ENCODE measurements around the gene POLR1G.
A peak's percentile ranks its signal among the peaks of the same experiment; 100 is the strongest.

Gene POLR1G, protein sequence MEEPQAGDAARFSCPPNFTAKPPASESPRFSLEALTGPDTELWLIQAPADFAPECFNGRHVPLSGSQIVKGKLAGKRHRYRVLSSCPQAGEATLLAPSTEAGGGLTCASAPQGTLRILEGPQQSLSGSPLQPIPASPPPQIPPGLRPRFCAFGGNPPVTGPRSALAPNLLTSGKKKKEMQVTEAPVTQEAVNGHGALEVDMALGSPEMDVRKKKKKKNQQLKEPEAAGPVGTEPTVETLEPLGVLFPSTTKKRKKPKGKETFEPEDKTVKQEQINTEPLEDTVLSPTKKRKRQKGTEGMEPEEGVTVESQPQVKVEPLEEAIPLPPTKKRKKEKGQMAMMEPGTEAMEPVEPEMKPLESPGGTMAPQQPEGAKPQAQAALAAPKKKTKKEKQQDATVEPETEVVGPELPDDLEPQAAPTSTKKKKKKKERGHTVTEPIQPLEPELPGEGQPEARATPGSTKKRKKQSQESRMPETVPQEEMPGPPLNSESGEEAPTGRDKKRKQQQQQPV

DNA sequence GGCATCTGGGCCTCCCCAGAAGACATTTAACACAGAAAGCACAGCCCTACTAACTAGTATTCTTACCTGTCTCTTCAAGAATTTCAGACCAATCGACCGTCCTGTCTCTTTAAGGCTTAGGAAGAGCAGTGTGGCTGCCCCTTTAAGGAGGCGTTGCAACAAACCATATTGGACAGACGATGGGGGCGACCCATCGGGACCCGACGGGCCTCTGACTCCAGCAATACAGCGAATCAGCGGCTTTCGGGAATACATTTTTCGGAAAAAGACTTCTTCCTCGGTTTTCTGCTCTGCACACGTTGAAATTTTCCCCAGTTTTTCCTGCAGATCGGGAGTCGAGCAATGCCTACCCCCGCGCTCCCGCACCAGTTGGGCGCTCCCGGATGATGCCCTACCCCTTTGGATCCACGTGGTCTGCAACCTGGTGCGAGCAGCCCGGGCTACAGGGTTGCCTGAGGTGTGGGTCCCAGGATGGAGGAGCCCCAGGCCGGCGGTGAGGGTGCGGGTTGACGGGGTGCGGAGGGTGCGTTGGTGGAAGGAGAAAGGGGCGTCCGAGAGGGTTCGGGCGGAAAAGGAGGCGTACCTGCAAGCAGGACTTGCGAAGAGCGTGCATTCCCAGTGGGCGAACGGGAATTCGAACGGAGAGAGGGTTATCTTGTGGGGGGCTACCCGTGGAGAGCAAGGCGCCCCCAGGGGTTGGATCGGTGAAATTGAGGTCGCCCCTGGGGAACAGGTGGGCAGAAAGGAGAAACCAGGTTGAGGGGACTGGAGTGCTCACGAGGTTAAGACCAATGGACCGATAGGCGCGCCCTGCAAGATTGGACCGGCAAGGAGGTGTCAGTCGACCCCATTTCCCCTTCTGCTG lies at the start of gene POLR1G:
POLR1G (plus strand) TSS at position 419 of the 865 bp plus-strand sequence; CDS start at position 472, 53 bp downstream.
- Histone ChIP-seq H3K27ac (peak within 1 kb of the TSS; percentile 59 to 100 (median 97)), H3K4me3 (peak within 1 kb of the TSS; percentile 64 to 83 (median 74))

DNA sequence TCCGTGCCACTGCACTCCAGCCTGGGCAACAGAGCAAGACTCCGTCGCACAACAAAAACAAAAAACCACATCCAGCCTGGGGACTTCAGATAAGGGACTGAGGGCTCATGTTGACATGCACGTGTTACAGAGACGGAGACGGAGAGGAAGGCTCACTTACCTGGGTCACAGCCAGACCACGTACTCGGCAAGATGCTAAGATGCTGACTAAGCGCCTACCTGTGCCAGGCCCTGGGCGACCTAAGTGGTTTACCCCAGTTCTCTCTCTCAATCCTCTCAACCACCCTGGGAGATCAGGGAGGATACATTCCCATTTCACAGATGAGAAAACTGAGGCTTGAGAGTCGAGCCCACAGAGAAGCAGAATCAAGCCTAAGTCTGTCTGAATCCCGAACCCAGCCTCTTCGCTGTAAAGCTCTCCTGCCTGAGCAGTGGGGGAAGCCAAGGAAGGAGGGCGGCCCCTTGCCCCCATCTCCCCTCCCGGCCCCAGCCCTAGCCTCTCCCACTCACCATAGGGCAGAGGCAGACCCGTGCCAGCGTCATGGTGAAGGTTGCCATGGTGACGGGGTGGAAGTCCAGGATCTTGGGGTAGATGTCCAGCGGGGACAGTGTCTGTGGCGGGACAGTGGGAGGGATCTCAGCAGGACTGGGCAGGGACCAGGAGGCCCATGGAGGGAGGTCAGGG lies 49.5 kb upstream of the POLR1G start:
- Histone ChIP-seq H3K4me3 (no peak overlapping the region), H3K27ac (no peak overlapping the region)

DNA sequence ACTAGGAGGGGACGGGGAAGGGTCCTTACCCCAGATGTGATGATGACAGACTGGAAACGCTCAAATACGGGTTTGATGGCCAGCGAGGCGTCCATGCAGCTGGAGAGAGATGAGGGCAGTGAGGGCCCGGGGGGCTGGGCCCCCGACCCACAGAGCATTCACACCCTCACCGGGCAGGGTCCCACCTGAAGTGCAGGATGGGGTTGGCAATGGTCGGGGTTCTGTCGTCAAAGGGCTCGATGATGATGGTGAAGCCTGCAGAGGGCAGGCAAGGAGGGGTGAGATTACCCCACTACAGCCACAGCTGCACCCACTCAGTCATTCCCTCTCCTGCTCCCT lies 49.0 kb upstream of the POLR1G start:
- H3K4me3 ChIP-seq = no peak overlapping the region
- no peak overlapping the region for H3K27ac ChIP-seq

DNA sequence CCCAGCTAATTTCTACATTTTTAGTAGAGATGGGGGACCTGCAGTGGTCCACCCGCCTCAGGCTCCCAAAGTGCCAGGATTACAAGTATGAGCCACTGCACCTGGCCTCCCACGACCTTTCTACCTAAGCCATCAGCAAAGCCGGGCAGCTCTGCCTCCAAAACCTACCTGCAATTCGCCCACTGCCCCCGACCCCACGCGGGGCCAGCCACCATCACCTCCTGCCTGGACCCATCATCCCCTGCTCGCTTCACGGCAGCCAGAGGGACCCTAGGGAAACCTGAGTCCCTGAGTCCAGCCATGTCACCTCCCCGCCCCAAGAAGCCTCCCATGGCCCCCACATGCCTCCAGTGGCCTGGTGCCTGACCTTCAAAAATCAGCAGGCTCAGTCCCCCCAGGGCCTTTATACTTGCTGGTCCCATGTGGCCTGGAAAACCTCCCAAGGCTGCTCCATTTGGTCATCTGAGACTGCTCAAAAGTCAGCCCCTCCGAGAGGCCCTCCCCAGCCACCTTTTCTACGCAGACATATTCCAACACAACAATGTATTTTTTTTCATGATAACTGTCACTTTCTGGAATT lies 48.1 kb upstream of the POLR1G start:
- Histone ChIP-seq H3K4me3 (no peak overlapping the region), H3K27ac (no peak overlapping the region)

DNA sequence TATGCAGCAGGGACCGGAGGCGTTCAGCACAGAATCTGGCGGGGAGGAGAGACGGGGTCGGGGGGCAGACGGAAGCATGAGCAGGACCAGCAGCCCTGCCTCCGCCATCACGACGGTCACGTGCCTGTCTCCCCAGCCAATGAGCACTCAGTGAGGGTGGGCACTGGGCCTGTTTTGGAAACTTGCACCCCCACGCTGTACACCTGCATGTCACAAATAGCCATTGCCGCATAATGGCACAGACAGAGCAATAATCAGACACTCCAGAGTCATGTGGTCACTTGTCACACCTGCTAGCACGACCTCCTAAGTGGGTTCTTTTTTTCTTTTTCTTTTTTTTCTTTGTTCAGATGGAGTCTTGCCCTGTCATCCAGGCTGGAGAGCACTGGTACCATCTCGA lies 44.8 kb upstream of the POLR1G start:
- Histone ChIP-seq H3K4me3 (no peak overlapping the region), H3K27ac (no peak overlapping the region)

DNA sequence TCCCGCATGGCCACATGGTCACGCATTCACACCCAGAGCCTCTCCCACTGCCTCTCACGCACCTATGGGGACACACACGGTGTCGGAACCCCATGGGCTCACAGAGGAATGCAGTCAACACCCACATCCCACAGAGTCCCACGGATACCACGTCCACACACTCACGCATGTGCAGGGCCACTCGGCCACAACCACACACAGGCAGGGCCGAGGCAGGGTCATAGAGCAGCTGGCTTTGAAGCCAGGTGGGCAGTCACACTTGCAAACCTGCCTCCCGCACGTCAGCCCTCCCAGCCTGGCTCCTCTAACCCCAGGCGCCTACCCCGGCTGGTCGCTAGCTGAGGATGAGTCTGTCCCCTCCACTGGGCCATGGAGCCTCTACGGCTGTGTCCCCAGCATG lies 44.2 kb upstream of the POLR1G start:
- Histone ChIP-seq H3K27ac (no peak overlapping the region), H3K4me3 (no peak overlapping the region)

DNA sequence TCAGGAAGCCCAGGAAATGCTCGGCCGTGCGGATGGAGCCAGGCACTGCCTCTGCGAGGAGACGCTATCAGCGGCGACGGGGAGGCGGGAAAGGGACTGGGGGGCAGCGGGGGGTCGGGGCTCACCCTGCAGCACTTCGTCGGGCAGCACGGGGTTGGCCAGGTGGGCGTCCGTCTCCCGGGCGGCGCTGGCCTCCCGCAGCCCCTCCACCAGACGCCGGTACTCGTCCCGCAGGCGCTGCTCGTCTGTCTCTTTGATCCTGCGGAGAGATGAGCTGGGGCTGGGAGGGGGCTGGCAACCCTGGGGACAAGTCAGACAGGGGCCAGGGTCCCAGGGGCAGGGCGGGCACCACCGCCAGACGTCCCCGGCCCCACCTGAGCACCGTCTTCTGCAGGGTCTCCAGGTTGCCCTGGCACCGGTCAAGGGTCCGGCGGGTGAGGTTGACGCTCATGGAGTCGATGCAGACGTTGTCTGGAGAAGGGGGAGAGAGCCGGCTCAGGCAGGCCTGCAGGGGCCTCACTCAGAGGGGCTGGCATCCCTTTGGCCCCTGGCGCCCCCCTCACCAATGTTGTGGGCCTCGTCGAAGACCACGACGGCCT lies 42.5 kb upstream of the POLR1G start:
- Histone ChIP-seq H3K27ac (no peak overlapping the region), H3K4me3 (no peak overlapping the region)

DNA sequence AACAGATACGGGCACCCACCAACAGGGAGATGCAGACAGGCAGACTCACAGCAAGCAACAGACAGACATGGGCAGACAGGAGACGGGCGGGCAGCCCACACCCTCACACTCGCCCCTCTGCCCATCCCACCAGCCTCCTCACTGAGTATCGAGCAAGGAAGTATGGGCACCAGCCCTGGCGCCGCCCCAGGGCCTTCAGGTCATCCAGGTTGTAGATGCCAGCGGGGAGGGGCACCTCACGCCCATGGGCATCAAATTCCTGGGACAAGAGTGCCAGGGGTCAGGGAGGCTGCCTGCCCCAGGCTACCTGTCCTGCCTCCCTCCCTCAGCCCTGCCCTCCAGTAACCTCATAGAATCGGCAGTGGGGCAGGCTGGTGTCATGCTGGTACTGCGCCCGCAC lies 41.7 kb upstream of the POLR1G start:
- no peak overlapping the region for H3K4me3 ChIP-seq
- H3K27ac ChIP-seq = no peak overlapping the region

DNA sequence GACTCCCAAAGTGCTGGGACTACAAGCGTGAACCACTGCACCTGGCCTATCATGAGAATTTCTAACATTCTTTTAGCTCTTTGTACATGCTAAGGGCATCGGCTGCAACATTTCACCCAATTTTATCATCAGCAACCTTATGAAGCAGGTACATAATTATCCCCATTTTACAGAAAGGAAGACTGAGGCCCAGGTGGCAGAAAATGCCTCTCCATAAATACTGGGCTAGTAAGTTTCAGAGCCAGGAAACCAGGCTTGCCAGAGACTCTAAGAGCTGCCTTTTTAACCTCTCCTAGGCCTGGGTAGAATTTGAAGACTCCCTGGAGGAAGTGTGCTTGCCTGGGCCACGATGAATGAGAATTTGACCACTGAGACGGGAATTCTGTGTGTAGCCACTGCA lies 38.3 kb upstream of the POLR1G start:
- no peak overlapping the region for H3K27ac ChIP-seq
- no peak overlapping the region for H3K4me3 ChIP-seq

DNA sequence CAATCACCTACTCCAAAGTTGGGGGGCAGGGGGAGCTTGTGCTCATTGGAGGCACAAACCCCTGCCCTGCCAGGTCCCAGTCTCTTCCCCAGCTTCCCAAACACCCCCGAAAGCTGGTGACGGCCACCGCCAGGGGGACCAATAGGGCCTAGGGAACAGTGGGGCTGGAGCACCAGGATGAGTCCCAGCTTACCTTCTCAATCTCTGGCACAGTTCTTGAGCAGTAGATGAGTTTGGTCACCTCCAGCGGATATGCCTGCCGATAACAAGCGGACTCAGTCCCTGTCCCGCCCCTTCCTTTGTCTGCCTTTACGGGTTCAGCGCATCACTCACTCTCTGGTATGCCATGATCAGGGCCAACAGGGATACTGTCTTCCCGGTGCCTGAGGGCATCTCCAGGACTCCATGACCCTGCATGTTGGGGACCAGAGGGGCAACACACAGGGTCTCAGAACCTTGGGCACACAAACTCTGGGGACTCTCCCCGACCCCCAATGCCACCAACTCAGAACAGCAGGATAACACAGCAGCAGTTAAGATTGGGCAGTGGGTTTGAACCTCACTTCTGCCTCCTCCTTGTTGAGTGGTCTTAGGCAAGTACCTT lies 37.6 kb upstream of the POLR1G start:
- H3K27ac ChIP-seq = no peak overlapping the region
- H3K4me3 ChIP-seq = no peak overlapping the region

DNA sequence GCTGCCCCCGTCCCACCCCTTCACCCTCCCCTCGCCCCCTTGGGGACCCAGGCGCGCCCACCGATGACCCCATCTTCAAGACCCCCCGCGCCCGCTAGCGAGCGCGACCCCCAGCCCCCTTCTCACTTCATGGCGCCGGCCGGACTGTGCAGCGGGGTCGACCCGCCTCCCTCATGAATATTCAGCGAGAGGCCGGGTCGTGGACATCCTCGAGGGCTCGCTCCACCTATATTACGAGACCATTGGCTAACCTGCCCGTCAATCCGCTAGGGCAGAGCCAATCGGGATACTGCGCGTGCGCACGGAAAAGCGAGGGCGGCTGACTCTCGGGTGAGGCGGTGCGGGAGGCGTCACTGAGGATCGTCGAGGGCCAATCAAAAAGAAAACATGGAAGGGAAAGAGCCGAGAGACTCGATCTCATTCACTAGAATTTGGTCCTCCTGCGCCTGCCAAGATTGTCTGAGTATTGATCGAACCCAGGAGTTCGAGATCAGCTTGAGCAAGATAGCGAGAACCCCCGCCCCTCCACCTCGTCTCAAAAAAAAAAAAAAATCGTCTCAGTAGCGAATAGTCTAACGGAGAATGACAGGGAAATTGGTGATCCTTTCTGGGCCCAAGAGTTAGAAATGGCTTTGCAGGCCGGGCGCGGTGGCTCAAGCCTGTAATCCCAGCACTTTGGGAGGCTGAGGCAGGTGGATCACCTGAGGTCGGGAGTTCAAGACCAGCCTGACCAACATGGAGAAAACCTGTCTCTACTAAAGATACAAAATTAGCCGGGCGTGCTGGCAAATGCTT lies 35.8 kb upstream of the POLR1G start, which contains the start of gene ERCC2:
ERCC2 (minus strand) TSS at position 164 of the 795 bp plus-strand sequence; CDS start at position 131, 33 bp downstream.
- H3K4me3 ChIP-seq = peak within 1 kb of the TSS; percentile 62 to 93 (median 78)
- peak within 1 kb of the TSS in 20 of 21 experiments; percentile 14 to 89 (median 76) for H3K27ac ChIP-seq

DNA sequence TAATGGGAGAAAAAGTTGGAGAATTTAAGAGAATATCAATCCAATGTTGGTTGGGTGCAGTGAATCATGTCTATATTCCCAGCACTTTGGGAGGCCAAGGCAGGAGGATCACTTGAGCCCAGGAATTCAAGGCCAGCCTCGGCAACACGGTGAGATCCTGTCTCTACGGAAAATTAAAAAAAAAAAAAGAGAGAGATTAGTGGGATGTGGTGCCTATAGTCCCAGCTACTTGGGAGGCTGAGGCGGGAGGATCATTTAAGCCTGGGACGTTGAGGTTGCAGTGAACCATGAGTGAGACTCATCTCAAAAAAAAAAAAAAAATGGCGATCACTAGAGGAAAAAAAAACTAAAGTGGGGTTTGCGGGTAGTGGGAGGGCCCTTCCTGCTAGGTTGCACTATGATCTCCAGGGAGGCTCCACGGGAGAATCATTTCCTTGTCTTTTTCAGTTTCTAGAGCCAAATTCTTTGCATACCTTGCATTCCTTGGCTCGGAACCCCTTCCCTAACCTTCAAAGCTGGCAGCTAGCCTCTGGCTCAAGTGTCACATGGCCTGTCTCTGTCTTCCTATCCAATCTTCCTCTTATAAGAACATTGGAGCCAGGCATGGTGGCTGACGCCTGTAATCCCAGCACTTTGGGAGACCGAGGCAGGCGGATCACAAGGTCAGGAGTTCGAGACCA lies 30.3 kb upstream of the POLR1G start:
- Histone ChIP-seq H3K4me3 (no peak overlapping the region), H3K27ac (peak overlapping the region in 5 of 21 experiments; percentile 29 to 74 (median 35))

DNA sequence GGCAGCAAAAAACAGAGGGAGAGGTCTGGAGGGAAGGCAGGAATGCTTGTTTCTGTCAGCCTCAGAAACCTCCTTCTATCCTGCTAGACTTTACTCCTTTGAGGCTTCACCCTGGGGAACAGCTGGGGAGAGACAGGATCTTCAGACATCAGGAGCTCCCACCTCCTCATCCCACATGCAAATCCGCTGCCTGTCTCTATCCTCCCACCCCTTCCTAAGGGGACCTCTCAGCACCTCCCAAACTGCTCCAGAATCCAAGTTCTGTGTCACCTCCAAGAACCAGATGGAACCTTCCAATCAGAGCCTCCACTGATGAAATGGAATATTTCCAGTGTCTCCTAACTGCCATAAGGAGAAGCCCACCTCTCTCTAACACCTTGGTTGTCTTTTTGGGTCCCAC lies 26.3 kb upstream of the POLR1G start:
- H3K27ac ChIP-seq = peak overlapping the region in 3 of 21 experiments; percentile 7 to 54 (median 37)
- no peak overlapping the region for H3K4me3 ChIP-seq

DNA sequence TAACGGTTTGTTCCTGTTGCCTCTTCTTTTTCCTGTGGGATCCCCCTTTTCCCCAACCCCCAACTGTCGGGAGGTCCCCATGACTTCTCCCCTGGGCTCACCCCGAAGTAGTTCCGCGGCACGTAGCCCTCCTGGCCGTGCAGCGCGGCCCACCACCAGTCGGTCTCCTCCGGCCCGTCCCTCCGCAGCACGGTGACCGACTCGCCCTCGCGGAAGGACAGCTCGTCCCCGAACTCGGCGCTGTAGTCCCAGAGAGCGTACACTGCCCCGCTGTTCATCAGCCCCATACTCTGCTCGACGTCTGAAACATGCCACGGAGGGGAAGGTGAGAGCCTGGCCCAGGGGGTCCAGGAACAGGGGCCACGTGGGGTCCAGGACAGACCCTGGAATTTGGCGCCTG lies 24.0 kb upstream of the POLR1G start:
- Histone ChIP-seq H3K27ac (no peak overlapping the region), H3K4me3 (no peak overlapping the region)

DNA sequence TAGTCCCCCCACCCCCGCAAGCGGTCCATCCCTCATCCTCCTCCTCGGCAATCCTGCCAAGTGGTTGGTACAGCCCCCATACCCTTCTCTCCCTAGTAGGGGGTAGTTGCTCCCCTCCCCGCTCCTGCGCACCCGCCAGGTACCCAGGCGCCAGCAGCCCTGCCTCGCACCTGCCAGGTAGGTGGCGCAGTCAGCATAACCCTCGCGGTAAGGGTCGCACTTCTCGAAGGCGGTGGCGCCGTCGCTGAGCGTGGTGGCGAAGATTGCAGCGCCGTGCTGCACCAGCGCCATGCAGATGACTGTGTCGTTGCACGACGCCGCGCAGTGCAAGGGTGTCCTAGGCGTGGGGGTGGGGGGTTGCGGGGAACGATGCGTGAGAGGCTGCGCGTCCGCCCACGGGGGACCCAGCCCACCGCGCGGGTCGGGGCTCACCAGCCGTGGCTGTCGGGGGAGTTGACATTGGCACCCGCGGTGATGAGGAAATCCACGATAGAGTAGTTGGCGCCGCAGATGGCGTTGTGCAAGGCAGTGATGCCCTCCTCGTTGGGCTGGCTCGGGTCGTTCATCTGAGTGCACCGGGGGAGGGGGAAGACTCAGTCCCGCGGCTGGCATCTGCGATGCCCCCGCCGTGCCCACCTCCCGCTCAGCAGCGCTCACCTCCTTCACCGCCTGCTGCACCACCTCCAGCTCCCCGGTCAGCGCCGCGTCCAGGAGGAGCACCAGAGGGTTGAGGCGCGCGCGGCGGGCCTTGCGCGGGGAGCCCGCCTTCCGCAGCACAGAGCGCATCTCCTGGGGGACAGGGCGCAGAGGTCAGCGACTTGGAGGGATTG lies 20.8 kb upstream of the POLR1G start:
- Histone ChIP-seq H3K27ac (no peak overlapping the region), H3K4me3 (no peak overlapping the region)

DNA sequence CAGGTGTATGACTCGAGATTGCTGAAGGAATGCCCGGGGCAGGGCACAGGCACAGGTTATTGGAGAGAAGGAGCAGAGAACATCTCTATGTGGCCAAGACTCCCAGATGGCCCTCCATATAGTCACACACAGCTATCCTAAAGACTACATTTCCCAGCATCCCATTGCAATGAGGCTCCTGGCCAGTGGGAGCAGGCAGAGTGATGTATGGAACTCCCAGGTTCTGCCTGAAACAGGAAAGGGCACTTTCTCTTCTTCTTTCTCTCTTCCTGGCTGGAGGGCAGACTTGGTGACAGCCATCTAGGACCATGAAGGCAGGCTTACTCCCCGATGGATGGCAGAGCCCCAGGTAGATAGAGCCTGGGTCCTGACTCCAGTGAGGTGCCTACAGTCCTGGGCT lies 15.1 kb upstream of the POLR1G start:
- H3K4me3 ChIP-seq = no peak overlapping the region

More for the DNA sequence above, 15.1 kb upstream of the POLR1G start:
- no peak overlapping the region for H3K27ac ChIP-seq
